HG03175 (cell line): ENCODE data around the gene PRR35.
"Not testable (repeated sequence)": the region's sequence is repeated elsewhere in the genome, so short reads cannot be mapped to it uniquely, and the experiment has no call there.

Experiments
- ATAC-seq: cut with Tn5 transposase; IDR thresholded peaks from one replicate; pipeline ENCODE4 v1.9.1; 2021; ENCODE audit warnings: mild to moderate bottlenecking, moderate library complexity; ENCODE audit not compliant: unreplicated experiment

PRR35 gene

GRCh38 chr16:591892-592517 is 31.8 kb downstream of the PRR35 start:
- ATAC-seq: no peak

- no peak for ATAC-seq
Observed at GRCh38 chr16:592518-593306, 32.5 kb downstream of the PRR35 start.

- ATAC-seq: no peak
Observed at GRCh38 chr16:593406-593805, 33.2 kb downstream of the PRR35 start.

GRCh38 chr16:593807-594206 is 33.6 kb downstream of the PRR35 start:
- no peak for ATAC-seq

GRCh38 chr16:595094-595528 is 34.9 kb downstream of the PRR35 start:
- ATAC-seq: no peak

- ATAC-seq: no peak
Observed at GRCh38 chr16:595942-596735, 35.9 kb downstream of the PRR35 start.

- ATAC-seq: no peak
Observed at GRCh38 chr16:596736-597060, 36.5 kb downstream of the PRR35 start.

GRCh38 chr16:597655-598054 is 37.5 kb downstream of the PRR35 start:
- not testable (repeated sequence) for ATAC-seq

GRCh38 chr16:598823-599739 is 38.9 kb downstream of the PRR35 start:
- no peak for ATAC-seq

GRCh38 chr16:600781-601180 is 40.6 kb downstream of the PRR35 start:
- no peak for ATAC-seq

- ATAC-seq: no peak
Observed at GRCh38 chr16:603933-604332, 43.7 kb downstream of the PRR35 start.

- ATAC-seq: no peak
Observed at GRCh38 chr16:606656-607307, 46.6 kb downstream of the PRR35 start.

GRCh38 chr16:608019-608418 is 47.8 kb downstream of the PRR35 start:
- no peak for ATAC-seq

GRCh38 chr16:609316-609715 is 49.1 kb downstream of the PRR35 start:
- no peak for ATAC-seq

GRCh38 chr16:609984-610383 is 49.8 kb downstream of the PRR35 start:
- no peak for ATAC-seq

GRCh38 chr16:610513-611381 is 50.6 kb downstream of the PRR35 start:
- ATAC-seq: no peak

- no peak for ATAC-seq
Observed at GRCh38 chr16:615122-615521, 54.9 kb downstream of the PRR35 start.
